Measurements from ENCODE around the gene KIF3C.

DNA sequence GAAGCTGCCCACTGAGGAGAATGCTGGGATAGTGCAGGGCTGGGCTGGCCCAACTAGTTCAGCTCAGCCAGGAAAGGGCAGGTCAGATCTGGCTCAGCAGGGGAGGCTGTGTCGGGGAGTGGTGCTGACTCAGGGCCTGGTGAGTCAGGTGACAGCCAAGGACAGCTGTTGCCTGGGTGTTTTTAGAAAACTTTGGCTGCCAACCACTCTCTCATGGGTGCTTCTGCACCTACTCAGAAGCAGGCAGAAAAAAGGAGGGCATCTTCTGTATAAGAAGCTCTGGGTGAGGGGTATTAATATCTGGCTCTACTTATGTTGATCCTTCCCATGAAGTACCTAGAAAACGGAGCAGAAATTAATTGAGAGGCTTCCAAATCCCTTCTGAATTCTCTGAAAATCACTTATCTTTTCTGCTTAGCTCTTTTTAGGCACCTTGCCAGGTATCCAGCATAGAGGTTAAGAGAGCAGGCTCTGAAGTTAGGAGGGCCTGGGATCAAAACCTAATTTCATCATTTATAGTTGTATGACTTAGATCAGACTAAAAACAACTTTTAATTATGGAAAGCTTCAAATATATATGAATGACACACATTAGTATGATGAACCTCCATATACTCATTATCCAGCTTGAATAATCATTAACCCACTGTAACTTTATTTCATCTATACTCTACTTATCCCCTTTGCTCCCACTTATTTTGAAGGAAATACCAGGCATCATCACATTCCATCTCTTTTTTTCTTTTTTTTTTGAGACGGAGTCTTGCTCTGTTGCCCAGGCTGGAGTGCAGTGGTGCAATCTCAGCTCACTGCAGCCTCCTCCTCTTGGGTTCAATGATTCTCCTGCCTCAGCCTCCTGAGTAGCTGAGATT is 36.1 kb upstream of the KIF3C start:
- no peak for TF ChIP-seq YY1 (IDR thresholded peaks at IDR 0.05; ENCODE audit: insufficient read depth, insufficient read length)
- no peak for TF ChIP-seq ZNF274 (IDR thresholded peaks at IDR 0.05; ENCODE audit: low read depth, low read length)

Data from NT2/D1 (cell line).